ENCODE data around the gene DMXL2. TPM values are rescaled to one million over a fixed set of nuclear protein-coding genes. Genes with fewer than 3 reads are reported as not detected.

The DMXL2 gene
- total RNA-seq, 1 donor from 2014 or later: 4.6 TPM

GRCh38 chr15:51416129-51416528 lies 206.4 kb downstream of the DMXL2 start:
- DNase-seq: no peak
- Mint-ChIP-seq H3K9me3 (peaks cover 3% of the 10 kb centered on the region), H3K27me3 (peaks cover 6% of the 10 kb centered on the region), H3K4me1 (no peaks in the 10 kb centered on the region), H3K36me3 (ENCODE audit: low read depth) (no peaks in the 10 kb centered on the region), H3K27ac (no peak overlapping the region), H3K4me3 (no peak overlapping the region)
- intact Hi-C loops (cut with micrococcal nuclease): no loop called here

DNA sequence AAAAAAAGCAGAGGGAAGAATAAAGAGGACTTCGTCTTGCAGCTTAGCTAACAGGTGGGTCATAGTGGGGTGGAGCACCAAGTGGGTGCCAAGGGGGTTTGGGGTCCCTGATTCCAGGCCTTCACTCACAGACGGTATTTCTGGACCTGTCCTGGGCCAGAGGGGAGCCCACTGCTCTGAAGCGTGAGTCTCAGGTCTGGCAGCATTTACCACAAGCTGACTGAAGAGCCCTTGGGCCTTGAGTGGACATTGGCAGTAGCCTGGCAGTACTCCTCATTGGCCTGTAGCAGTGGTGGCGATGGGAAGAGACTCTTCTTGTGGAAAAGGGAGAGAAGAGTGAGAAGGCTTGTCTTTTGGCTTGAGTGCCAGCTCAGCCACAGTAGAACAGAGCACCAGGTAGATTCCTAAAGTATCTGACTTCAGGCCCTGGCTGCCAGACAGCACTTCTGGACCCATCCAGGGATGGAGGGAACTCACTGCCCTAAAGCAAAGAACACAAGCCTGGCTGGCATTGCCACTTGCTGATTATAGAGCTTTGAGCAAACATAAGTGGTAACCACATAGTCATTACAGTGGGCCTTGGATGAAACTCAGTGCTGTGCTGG lies 208.2 kb downstream of the DMXL2 start:
- H3K4me1 Mint-ChIP-seq: no peaks in the 10 kb centered on the region

DNA sequence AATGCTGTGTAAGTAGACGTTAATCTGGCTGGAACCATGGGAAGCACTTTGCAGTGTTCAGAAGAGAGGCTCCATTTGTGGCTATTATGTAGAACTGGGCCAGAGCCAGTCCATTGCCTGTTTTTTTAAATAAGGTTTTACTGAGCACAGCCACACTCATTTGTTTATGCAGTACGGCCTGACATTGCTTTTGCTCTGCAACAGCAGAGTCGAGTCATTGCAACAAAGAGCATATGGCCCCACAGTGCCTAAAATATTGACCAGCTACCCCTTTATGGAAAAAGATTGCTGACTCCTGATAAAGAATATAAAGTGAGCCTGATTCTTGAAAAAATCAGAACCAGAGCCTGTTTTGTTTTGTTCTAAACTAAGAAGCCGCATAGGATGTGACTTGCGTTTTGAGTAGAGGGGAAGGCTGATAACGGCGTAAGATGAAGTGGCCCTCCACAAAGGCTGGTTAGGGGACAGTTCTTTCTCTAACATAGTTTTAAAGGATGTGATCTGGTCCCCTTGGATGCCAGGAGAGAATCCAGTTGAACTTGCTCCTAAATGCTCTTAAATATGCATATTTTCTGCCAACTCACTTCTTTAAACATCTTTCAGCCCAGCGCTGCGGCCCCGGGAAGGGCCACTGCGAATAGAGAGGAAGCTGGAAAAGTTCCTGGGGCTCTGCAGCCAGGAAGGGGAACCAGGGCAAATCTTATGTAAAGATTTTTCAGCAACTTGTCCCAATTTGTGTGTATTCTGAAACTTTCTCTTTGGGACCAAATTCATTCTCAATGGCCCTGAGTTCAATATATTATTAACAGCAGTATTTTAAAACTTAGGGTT lies 216.7 kb downstream of the DMXL2 start:
- DNase-seq: no peak
- H3K4me1 Mint-ChIP-seq: no peaks in the 10 kb centered on the region
- H3K27me3 Mint-ChIP-seq: peaks cover 22% of the 10 kb centered on the region
- intact Hi-C loops (cut with micrococcal nuclease): no loop called here
- H3K36me3 Mint-ChIP-seq (ENCODE audit: low read depth): no peaks in the 10 kb centered on the region
- H3K27ac Mint-ChIP-seq: no peak overlapping the region
- no peaks in the 10 kb centered on the region for H3K9me3 Mint-ChIP-seq
- no peak overlapping the region for H3K4me3 Mint-ChIP-seq

More for the DNA sequence above, 208.2 kb downstream of the DMXL2 start:
- intact Hi-C loops (cut with micrococcal nuclease): no loop called here
- Mint-ChIP-seq H3K4me3 (no peak overlapping the region), H3K36me3 (ENCODE audit: low read depth) (no peaks in the 10 kb centered on the region), H3K9me3 (peaks cover 3% of the 10 kb centered on the region), H3K27ac (no peak overlapping the region), H3K27me3 (peaks cover 6% of the 10 kb centered on the region)
- no peak for DNase-seq

DNA sequence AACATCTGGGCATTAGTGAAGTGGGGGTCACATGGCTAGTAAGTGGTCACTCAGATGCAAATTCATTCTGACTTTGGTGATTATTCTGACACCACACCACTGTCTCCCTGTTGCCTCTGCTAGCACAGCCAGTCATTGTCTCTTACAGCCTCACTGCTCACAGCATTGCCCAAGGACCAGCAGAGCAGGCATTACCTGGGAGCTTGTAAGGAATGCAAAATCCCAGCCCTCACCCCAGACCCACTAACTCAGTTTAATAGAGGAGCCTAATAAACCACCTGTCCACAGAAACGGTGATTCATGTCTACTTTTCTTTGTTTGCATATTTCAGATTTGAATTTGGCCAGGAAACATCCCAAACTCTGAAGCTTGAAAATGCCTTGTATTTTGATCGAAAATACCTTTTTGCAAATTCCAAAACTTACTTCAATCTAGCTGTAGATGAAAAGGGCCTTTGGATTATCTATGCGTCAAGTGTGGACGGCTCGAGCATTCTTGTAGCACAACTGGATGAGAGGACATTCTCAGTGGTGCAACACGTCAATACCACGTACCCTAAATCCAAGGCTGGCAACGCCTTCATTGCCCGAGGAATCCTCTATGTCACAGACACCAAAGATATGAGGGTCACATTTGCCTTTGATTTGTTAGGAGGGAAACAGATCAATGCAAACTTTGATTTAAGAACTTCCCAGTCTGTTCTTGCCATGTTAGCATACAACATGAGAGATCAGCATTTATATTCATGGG lies 218.4 kb downstream of the DMXL2 start:
- Mint-ChIP-seq H3K9me3 (no peaks in the 10 kb centered on the region), H3K27ac (no peak overlapping the region), H3K4me3 (no peak overlapping the region), H3K36me3 (ENCODE audit: low read depth) (no peaks in the 10 kb centered on the region), H3K4me1 (no peaks in the 10 kb centered on the region), H3K27me3 (peaks cover 24% of the 10 kb centered on the region)
- no peak for DNase-seq
- intact Hi-C loops (cut with micrococcal nuclease): loop anchor here (2.0 kb wide), 1 partner anchor 241 kb away; no protein-coding TSS in a partner anchor

DNA sequence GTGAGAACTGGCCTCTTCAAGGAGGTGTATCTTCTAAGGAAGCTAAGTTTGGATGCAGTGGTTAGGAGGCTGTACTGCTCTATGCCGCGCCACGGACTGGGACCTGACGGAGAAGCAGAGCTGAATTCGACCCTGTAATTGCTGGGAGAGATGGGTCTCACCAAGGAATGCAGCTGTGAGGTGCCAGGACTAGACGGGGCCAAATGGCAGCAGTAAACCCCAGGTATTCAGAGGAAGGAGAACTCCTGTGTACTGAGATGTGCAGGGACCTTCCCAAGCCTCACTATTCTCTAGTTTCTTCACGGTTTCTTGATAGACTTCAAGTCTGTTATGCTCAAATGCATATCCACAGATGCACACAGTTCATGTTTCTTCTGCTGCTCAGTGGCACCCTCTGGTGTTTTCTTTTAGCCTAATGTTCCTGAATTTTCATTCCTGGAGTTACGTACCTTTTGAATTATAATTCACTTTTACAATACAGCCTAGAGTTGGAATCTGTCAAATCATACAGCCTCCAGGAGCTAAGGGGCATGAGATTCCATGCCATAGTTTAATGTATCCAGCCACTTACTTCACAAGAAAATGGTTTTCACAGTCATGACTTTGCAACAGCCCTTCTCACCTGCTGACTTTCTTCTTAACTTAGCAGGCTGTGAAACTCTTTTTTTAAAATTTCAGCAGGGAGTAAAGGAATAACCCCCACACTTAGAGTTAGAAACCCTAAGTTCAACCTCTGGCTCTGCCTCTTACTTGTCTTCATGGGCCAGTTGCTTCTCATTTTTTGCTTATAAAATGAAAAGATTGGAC lies 219.3 kb downstream of the DMXL2 start:
- Mint-ChIP-seq H3K4me3 (no peak overlapping the region), H3K9me3 (no peaks in the 10 kb centered on the region), H3K4me1 (no peaks in the 10 kb centered on the region), H3K36me3 (ENCODE audit: low read depth) (no peaks in the 10 kb centered on the region), H3K27ac (no peak overlapping the region), H3K27me3 (peaks cover 24% of the 10 kb centered on the region)
- intact Hi-C loops (cut with micrococcal nuclease): loop anchor here (2.0 kb wide), 1 partner anchor 240 kb away; no protein-coding TSS in a partner anchor
- DNase-seq: no peak

DNA sequence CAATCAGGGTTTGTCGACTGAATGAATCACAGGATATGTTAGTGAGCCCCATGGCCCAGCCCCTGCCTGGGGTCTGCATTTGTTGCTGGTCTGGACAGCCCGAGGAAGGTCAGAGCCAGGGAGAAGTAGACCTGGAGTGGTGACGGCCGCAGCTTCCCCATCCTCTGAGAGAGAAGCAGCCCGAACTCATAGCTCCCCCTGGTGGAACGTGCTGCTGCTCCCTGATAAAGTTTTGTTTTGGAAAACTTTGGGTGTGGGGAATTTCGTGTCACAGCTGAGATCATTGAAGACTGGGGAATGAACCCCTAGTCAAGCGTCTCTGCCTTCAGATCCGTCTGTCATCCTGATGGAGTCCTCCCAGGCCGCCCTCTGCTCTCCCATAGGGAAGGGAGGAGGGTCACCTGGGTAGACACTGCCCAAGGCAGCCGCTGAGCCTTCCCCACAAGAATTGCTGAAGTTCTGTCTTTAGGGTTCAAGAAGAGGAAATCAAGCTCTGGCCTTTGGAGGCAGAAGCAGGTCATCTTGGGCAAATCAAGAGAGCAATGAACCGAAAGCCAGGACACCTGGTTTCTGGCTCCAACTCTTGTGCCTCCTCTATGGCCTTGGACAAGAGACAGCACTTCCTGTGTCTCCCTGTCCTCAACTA lies 220.6 kb downstream of the DMXL2 start:
- intact Hi-C loops (cut with micrococcal nuclease): loop anchor here (2.0 kb wide), 1 partner anchor 239 kb away; no protein-coding TSS in a partner anchor
- DNase-seq: no peak
- H3K27ac Mint-ChIP-seq: no peak overlapping the region
- no peaks in the 10 kb centered on the region for H3K36me3 Mint-ChIP-seq (ENCODE audit: low read depth)
- H3K9me3 Mint-ChIP-seq: no peaks in the 10 kb centered on the region
- no peaks in the 10 kb centered on the region for H3K4me1 Mint-ChIP-seq
- no peak overlapping the region for H3K4me3 Mint-ChIP-seq
- H3K27me3 Mint-ChIP-seq: peaks cover 22% of the 10 kb centered on the region

DNA sequence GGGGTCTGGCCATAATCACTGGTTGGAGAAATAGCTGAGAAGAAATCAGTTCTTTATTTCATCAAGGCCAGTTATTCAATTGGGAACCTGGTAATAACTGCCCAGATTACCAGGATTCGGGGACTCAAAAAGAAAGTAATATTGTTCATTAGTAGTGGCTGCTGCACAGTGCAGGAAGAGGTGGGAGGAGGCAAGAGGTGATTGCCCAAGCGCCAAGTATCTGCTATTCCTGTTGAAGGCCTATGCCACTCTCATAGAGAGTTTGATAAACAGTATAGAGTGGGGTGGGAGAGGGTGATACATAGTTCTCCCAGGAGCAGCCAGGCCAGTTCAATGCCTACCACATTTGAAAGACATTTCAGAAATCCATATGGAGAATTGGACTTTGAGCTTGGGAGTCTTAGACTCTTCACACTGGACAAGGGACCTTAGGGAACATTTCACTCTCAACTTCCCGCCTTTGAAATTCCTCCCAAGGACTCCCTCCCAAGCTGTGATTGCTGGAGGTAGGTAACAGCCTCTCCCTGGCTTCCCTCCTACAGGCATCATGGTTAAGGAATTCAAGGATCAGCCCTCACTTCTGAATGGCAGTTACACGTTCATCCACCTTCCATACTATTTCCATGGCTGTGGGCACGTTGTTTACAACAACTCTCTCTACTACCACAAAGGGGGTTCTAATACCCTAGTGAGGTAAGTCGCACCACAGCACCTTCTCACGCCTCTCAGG lies 221.4 kb downstream of the DMXL2 start:
- DNase-seq: no peak
- Mint-ChIP-seq H3K36me3 (ENCODE audit: low read depth) (no peaks in the 10 kb centered on the region), H3K4me1 (no peaks in the 10 kb centered on the region), H3K27ac (no peak overlapping the region), H3K4me3 (no peak overlapping the region), H3K9me3 (no peaks in the 10 kb centered on the region), H3K27me3 (peaks cover 23% of the 10 kb centered on the region)
- intact Hi-C loops (cut with micrococcal nuclease): no loop called here

DNA sequence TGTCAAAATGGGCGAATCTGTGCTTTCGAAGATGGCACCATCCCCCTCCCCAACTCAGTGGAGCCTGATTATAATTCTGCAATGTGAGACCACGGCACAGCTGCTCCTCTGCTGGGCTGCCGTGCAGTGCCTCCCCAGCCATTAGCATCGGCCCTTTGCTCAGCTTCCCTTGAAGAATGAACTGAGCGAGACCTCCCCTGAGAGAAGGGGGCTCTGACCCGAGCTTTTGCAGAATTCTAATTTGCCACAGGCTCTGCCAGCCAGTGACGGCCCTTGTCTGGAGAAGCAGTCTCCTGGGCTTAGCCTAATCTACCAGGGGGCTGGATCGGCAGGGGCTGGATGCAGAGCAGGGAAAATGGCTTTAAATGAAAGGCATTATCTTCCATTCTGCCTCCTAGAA lies 223.9 kb downstream of the DMXL2 start:
- Mint-ChIP-seq H3K9me3 (no peaks in the 10 kb centered on the region), H3K27me3 (peaks cover 11% of the 10 kb centered on the region), H3K36me3 (ENCODE audit: low read depth) (no peaks in the 10 kb centered on the region), H3K4me3 (no peak overlapping the region), H3K27ac (no peak overlapping the region), H3K4me1 (no peaks in the 10 kb centered on the region)
- intact Hi-C loops (cut with micrococcal nuclease): no loop called here
- no peak for DNase-seq

Other genes starting within 250 kb of the DMXL2 start
- not detected in 2 replicates for gene SCG3, start 58.7 kb upstream of the DMXL2 start, total RNA-seq
- gene LYSMD2, start 114.9 kb upstream of the DMXL2 start, total RNA-seq: 15.4 and 15.5 TPM in 2 replicates
- 4.0 and 4.6 TPM in 2 replicates for gene TMOD2, start 128.8 kb upstream of the DMXL2 start, total RNA-seq
- 60.8 and 66.6 TPM in 2 replicates for gene TMOD3, start 206.9 kb upstream of the DMXL2 start, total RNA-seq

Measured in activated CD4-positive, alpha-beta T cell treated with anti-CD3 and anti-CD28 coated beads, Interleukin-2, amount 10 ng/mL, durations not matched to agents 24 days and 14 days (primary cell).